GM12875 (cell line): ENCODE data around the gene ZFPM1.

Experiments
- H3K4me3 ChIP-seq: one replicate; pipeline ENCODE4 v1.5.1; 2011; ENCODE audit warnings: low read depth, low read length, control low read depth
- CTCF ChIP-seq: IDR thresholded peaks from 2 replicates; pipeline ENCODE4 v1.5.1; 2011; ENCODE audit warnings: low read depth, mild to moderate bottlenecking, control low read depth, inconsistent platforms, low read length, moderate library complexity, borderline replicate concordance; ENCODE audit not compliant: insufficient read depth

The ZFPM1 gene

DNA sequence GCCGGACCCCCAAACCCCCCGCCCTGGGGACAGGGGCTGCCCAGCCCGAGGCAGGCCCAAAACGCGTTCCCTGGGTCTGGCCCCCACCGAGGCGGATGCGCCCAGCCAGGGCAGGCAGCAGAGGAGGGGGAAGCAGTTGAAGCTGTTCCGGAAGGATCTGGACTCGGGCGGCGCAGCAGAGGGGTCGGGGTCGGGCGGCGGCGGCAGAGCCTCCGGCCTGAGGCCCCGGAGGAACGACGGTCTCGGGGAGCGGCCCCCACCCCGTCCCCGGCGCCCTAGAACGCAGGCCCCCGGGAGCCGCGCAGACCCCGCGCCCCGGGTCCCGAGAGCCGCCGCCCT, 22.9 kb upstream of the ZFPM1 start:
- TF ChIP-seq CTCF: no peak
- H3K4me3 ChIP-seq: peak overlapping the region; percentile 66

- TF ChIP-seq CTCF: no peak
- peak overlapping the region; percentile 66 for H3K4me3 ChIP-seq
These were observed 22.3 kb upstream of the ZFPM1 start for GRCh38 chr16:88430524-88431446.

DNA sequence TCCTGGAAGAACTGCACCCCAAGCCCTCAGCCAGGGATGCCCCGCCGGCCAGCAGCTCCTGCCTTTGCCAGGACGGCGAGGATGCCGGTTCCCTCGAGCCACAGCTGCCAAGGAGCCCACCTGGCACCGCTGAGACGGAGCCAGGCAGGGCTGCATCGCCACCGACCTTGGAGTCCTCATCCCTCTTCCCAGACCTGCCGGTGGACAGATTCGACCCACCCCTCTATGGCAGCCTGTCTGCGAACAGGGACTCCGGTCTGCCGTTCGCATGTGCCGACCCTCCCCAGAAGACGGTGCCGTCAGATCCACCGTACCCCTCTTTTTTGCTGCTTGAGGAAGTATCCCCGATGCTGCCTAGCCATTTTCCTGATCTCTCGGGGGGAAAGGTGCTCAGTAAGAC, 21.4 kb upstream of the ZFPM1 start:
- TF ChIP-seq CTCF: no peak
- no peak overlapping the region for H3K4me3 ChIP-seq

GRCh38 chr16:88432174-88432573, 20.9 kb upstream of the ZFPM1 start:
- H3K4me3 ChIP-seq: no peak overlapping the region
- no peak for TF ChIP-seq CTCF

- no peak overlapping the region for H3K4me3 ChIP-seq
- TF ChIP-seq CTCF: no peak
These were observed 20.3 kb upstream of the ZFPM1 start for GRCh38 chr16:88432753-88433152.

- no peak for TF ChIP-seq CTCF
- H3K4me3 ChIP-seq: no peak overlapping the region
These were observed 19.3 kb upstream of the ZFPM1 start for GRCh38 chr16:88433632-88434352.

DNA sequence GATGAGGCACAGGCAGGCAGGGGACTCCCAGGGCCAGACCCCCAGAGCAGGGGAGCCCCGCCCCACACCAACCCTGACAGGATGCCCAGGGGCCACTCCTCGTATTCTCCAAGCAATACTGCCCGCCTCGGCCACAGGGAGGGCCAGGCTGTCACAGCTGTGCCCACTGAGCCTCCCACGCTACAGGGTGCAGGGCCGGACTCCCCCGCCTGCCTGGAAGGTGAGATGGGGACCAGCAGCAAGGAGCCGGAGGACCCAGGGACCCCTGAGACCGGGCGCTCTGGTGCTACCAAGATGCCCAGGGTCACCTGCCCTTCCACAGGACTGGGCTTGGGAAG, 18.8 kb upstream of the ZFPM1 start:
- no peak for TF ChIP-seq CTCF
- no peak overlapping the region for H3K4me3 ChIP-seq
